HG02759 (cell line): ENCODE data around the gene MAGED4B.
"Not testable (repeated sequence)": the region's sequence is repeated elsewhere in the genome, so short reads cannot be mapped to it uniquely, and the experiment has no call there.

ENCODE experiments used
- ATAC-seq: cut with Tn5 transposase; IDR thresholded peaks from one replicate; pipeline ENCODE4 v1.9.1; 2021; ENCODE audit warnings: mild to moderate bottlenecking, moderate library complexity; ENCODE audit not compliant: unreplicated experiment

The MAGED4B gene

GRCh38 chrX:52068666-52069640 is at the start of gene MAGED4B:
MAGED4B (minus strand) TSS chrX:52069183; CDS start chrX:52068172, 1,011 bp downstream.
- ATAC-seq = not testable (repeated sequence)

GRCh38 chrX:52118262-52118661 is 49.3 kb upstream of the MAGED4B start:
- ATAC-seq = no peak

GRCh38 chrX:52082578-52082977 is 13.6 kb upstream of the MAGED4B start:
- ATAC-seq = no peak

- ATAC-seq = no peak
Measured at GRCh38 chrX:52078131-52078530, 9.1 kb upstream of the MAGED4B start.

GRCh38 chrX:52042288-52042687 is 26.7 kb downstream of the MAGED4B start:
- not testable (repeated sequence) for ATAC-seq

GRCh38 chrX:52034211-52034610 is 34.8 kb downstream of the MAGED4B start:
- no peak for ATAC-seq

- ATAC-seq = no peak
Measured at GRCh38 chrX:52031371-52031770, 37.6 kb downstream of the MAGED4B start.

- ATAC-seq = no peak
Measured at GRCh38 chrX:52015794-52016193, 53.2 kb downstream of the MAGED4B start.
